Ovary (tissue), 9 donors: ENCODE measurements around the gene C16orf54. TPM values are rescaled to one million over a fixed set of nuclear protein-coding genes. Genes with fewer than 3 reads are reported as not detected.
"Not testable (repeated sequence)": the region's sequence is repeated elsewhere in the genome, so short reads cannot be mapped to it uniquely, and the experiment has no call there.

Experiments
- DNase-seq, 5 donors: peaks; one replicate each; pipeline ENCODE4 v3.0.0-alpha.2; 2019 to 2020
- H3K27ac ChIP-seq, 2 donors: fragments of 200-600 bp; one replicate each; pipeline versions ENCODE4 v1.5.1 to v1.8.0; 2019 to 2022
- H3K27me3 ChIP-seq: fragments of 200-600 bp; one replicate; pipeline ENCODE4 v1.8.0; 2022
- H3K36me3 ChIP-seq: fragments of 200-600 bp; sonication (generic); one replicate; pipeline ENCODE4 v1.5.1; 2019
- H3K4me1 ChIP-seq: one replicate; pipeline ENCODE4 v1.8.1; 2013; ENCODE audit warnings: mild to moderate bottlenecking, moderate library complexity; ENCODE audit not compliant: insufficient read depth
- H3K4me3 ChIP-seq: fragments of 200-600 bp; sonication (generic); one replicate; pipeline ENCODE4 v1.5.1; 2017
- H3K9me3 ChIP-seq, 2 donors: fragments of 200-600 bp in 1 of 2; sonication (generic) in 1 of 2; one replicate each; pipeline versions ENCODE4 v1.5.1 to v1.8.1; 2013 to 2019; ENCODE audit warnings: mild to moderate bottlenecking in 1 of 2, moderate library complexity in 1 of 2
- EP300 ChIP-seq: sonication (generic); formaldehyde crosslinking; IDR thresholded peaks from one replicate; pipeline ENCODE4 v1.6.1; 2017; ENCODE audit warnings: antibody characterized with exemption
- POLR2A ChIP-seq: fragments of 450-650 bp; IDR thresholded peaks from one replicate; pipeline ENCODE4 v1.6.1; 2017; ENCODE audit warnings: antibody characterized with exemption, mild to moderate bottlenecking, moderate library complexity
- WGBS, 3 donors: extraction: QIAGEN DNeasy Blood & Tissue Kit in 1 of 3; methylation state at CpG; one replicate each; pipeline versions ENCODE4 v1.1.5 to v1.1.7; 2013 to 2017; 5-methylcytosine and 5-hydroxymethylcytosine counted together
- intact Hi-C, 4 donors: fragments of 100-400 bp; cut with DNase I; formaldehyde crosslinking; loops; one replicate each; pipeline versions ENCODE4 v1.11.0 to v1.15.1; 2022 to 2023
- polyA plus RNA-seq, 2 donors: library from polyadenylated mRNA; stranded (reverse); fragments of 200-250 nt in 1 of 2; fragments of 350-450 nt in 1 of 2; fragmentation: Illumina TruSeq in 1 of 2; extraction: RNeasy Lipid Tissue Mini Kit (QIAGEN cat#74804) in 1 of 2; gene quantifications; one replicate each; pipeline ENCODE4 v1.2.3, GENCODE V29; 2013 to 2014
- total RNA-seq, 7 donors: library from RNA; depleted of rRNA in 2 of 7; stranded (reverse); fragments of >200 nt in 2 of 7; fragmentation: NEBNext Ultra II Directional in 3 of 7; extraction: Animal tissue kit (Norgen Biotek cat#: 25700) in 3 of 7; gene quantifications; one replicate each; pipeline versions ENCODE4 v1.1.0 to v1.2.4, GENCODE V29; 2016 to 2023
- TF ChIP-seq, protein P1 (sequence below), 3 donors: fragments of 450-650 bp in 2 of 3; fragments of 200-600 bp in 1 of 3; IDR thresholded peaks; one replicate each; pipeline versions ENCODE4 v1.5.1 to v1.8.0; 2016 to 2022; ENCODE audit warnings: antibody characterized with exemption in 3 of 3, mild to moderate bottlenecking in 1 of 3
- donor health status: DM: no; HTN: no; CAD: no; lungs with moderate emphysema.
- donor health status: DM: no; HTN: no; CAD: no.
- donor health status: Bipolar disorder and iron deficiency.
- donor health status: DM: yes; HTN: yes; CAD: no.
- donor health status: DM: no; HTN: no; CAD: no.
- donor health status: DM: yes; HTN: yes; CAD: no.

The C16orf54 gene
- total and polyA plus RNA-seq, 9 donors = 0.12 to 1.7 (median 0.30) TPM

DNA sequence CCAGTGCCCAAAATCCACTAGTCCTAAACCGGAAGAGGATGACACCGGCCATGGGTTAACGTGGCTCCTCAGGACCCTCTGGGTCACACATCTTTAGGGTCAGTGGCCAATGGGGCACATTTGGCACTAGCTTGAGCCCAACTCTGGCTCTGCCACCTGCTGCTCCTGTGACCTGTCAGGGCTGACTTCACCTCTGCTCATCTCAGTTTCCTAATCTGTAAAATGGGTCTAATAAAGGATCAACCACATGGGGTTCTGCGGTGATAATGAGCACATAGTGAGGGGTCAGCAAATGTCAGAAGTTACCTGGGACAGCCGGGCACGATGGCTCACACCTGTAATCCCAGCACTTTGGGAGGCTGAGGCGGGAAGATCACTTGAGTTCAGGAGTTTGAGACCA, 48.4 kb downstream of the C16orf54 start:
- WGBS, 3 donors = 93 to 98% (median 95%) methylated on average over 7 of the region's 7 CpGs
- Histone ChIP-seq H3K27ac (no peak overlapping the region), H3K36me3 (no peaks in the 10 kb centered on the region), H3K4me1 (peaks cover 7% of the 10 kb centered on the region), H3K9me3 (no peaks in the 10 kb centered on the region), H3K4me3 (no peak overlapping the region), H3K27me3 (no peaks in the 10 kb centered on the region)
- TF ChIP-seq POLR2A (no peak), EP300 (no peak)
- TF ChIP-seq, protein P1, sequence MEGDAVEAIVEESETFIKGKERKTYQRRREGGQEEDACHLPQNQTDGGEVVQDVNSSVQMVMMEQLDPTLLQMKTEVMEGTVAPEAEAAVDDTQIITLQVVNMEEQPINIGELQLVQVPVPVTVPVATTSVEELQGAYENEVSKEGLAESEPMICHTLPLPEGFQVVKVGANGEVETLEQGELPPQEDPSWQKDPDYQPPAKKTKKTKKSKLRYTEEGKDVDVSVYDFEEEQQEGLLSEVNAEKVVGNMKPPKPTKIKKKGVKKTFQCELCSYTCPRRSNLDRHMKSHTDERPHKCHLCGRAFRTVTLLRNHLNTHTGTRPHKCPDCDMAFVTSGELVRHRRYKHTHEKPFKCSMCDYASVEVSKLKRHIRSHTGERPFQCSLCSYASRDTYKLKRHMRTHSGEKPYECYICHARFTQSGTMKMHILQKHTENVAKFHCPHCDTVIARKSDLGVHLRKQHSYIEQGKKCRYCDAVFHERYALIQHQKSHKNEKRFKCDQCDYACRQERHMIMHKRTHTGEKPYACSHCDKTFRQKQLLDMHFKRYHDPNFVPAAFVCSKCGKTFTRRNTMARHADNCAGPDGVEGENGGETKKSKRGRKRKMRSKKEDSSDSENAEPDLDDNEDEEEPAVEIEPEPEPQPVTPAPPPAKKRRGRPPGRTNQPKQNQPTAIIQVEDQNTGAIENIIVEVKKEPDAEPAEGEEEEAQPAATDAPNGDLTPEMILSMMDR (IDR thresholded peaks at IDR 0.05) = no peak
- no peak for DNase-seq
- intact Hi-C loops = loop anchor here in 3 of 4 donors (10.0 kb wide), 2 partner anchors 327 to 337 kb away; partner anchors contain the start of genes C16orf92 (in 2 of the 3) and TLCD3B (in 1 of the 3)

DNA sequence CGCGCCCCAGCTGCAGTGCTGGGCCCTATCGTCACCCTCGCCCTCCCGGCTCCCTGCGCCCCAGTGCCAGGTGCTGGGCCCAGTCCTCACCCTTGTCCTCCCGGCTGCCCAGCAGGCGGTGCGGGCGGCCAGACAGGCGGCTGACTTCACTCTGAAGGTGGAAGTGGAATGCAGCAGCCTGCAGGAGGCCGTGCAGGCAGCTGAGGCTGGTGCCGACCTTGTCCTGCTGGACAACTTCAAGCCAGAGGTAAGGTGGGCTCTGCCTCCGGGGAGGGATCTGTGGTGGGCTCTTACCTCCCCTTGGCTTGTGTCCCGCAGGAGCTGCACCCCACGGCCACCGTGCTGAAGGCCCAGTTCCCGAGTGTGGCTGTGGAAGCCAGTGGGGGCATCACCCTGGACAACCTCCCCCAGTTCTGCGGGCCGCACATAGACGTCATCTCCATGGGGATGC, 48.9 kb downstream of the C16orf54 start:
- DNase-seq = no peak
- intact Hi-C loops = loop anchor here in 3 of 4 donors (10.0 kb wide), 2 partner anchors 328 to 338 kb away; partner anchors contain the start of genes C16orf92 (in 2 of the 3) and TLCD3B (in 1 of the 3)
- WGBS, 3 donors = 86 to 93% (median 88%) methylated on average over 21 of the region's 21 CpGs

DNA sequence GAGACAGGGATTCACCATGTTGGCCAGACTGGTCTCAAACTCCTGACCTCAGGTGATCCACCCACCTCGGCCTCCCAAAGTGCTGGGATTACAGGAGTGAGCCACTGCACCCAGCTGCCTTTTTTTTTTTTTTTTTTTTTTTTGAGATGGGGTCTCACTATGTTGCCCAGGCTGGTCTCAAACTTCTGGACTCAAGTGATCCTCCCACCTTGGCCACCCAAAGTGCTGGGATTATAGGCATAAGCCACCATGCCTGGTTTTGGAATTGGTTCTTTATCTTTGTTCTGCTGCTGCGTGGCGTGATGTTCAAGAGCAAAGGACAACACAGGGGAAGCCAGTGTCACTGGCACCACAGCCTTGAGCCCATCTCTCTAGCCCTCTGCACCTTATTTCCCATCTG, 50.1 kb downstream of the C16orf54 start:
- DNase-seq, H3K36me3 ChIP-seq, H3K4me1 ChIP-seq, H3K4me3 ChIP-seq, H3K27me3 ChIP-seq, H3K27ac ChIP-seq, H3K9me3 ChIP-seq: not testable (repeated sequence)
- intact Hi-C loops = loop anchor here in 3 of 4 donors (10.0 kb wide), 2 partner anchors 329 to 339 kb away; partner anchors contain the start of genes C16orf92 (in 2 of the 3) and TLCD3B (in 1 of the 3)
- WGBS, 3 donors = 93 to 96% (median 95%) methylated on average over 3 of the region's 3 CpGs

More for the DNA sequence above, 48.9 kb downstream of the C16orf54 start:
- Histone ChIP-seq H3K4me1 (peaks cover 7% of the 10 kb centered on the region), H3K4me3 (no peak overlapping the region), H3K36me3 (no peaks in the 10 kb centered on the region), H3K27ac (no peak overlapping the region), H3K9me3 (no peaks in the 10 kb centered on the region), H3K27me3 (no peaks in the 10 kb centered on the region)
- TF ChIP-seq, protein P1 (IDR thresholded peaks at IDR 0.05) = no peak
- TF ChIP-seq EP300 (no peak), POLR2A (no peak)

DNA sequence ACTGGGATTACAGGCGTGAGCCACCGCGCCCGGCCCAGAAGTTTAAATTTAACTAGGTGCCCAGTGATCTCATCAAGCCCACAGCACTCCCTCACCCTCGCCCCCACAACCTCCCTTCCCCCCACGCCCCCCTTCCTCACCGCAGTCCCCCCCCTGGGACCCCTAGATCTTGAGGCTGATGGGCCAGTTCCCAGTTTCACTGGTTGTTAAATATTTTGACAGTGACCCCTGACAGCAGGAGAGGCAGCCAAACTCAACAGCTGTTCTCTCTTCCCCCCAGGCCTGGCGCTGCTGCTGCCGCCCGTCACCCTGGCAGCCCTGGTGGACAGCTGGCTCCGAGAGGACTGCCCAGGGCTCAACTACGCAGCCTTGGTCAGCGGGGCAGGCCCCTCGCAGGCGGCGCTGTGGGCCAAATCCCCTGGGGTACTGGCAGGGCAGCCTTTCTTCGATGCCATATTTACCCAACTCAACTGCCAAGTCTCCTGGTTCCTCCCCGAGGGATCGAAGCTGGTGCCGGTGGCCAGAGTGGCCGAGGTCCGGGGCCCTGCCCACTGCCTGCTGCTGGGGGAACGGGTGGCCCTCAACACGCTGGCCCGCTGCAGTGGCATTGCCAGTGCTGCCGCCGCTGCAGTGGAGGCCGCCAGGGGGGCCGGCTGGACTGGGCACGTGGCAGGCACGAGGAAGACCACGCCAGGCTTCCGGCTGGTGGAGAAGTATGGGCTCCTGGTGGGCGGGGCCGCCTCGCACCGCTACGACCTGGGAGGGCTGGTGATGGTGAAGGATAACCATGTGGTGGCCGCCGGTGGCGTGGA, 51.2 kb downstream of the C16orf54 start:
- no peak overlapping the region for H3K4me3 ChIP-seq
- TF ChIP-seq EP300 = no peak
- TF ChIP-seq POLR2A = no peak
- TF ChIP-seq, protein P1 (IDR thresholded peaks at IDR 0.05) = no peak
- 65 to 81% (median 70%) methylated on average over 38 to 41 of the region's 41 CpGs for WGBS, 3 donors
- DNase-seq = peak in 2 of 5 donors; percentile 18 to 31
- peaks cover 7% of the 10 kb centered on the region for H3K4me1 ChIP-seq
- H3K27ac ChIP-seq = no peak overlapping the region
- intact Hi-C loops = loop anchor here in 3 of 4 donors (10.0 kb wide), 2 partner anchors 330 to 340 kb away; partner anchors contain the start of genes C16orf92 (in 2 of the 3) and TLCD3B (in 1 of the 3)
- H3K9me3 ChIP-seq = no peaks in the 10 kb centered on the region
- no peaks in the 10 kb centered on the region for H3K27me3 ChIP-seq
- no peaks in the 10 kb centered on the region for H3K36me3 ChIP-seq

DNA sequence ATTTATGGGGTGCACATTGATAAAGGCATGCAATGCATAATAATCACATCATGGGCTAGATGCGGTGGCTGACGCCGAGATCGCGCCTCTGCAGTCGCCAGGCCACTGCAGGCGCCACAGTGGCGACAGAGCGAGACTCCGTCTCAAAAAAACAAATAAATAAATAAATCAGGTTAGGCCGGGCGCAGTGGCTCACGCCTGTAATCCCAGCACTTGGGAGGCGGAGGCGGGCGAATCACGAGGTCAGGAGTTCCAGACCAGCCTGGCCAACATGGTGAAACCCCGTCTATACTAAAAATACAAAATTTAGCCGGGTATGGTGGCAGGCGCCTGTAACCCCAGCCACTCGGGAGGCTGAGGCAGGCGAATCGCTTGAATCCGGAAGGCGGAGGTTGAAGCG, 53.2 kb downstream of the C16orf54 start:
- not testable (repeated sequence) for H3K27me3 ChIP-seq, H3K27ac ChIP-seq, H3K4me3 ChIP-seq, H3K9me3 ChIP-seq, H3K4me1 ChIP-seq, H3K36me3 ChIP-seq, DNase-seq
- intact Hi-C loops = loop anchor here in 3 of 4 donors (10.0 kb wide), 2 partner anchors 332 to 342 kb away; partner anchors contain the start of genes C16orf92 (in 2 of the 3) and TLCD3B (in 1 of the 3)
- 97 to 98% (median 97%) methylated on average over 26 of the region's 26 CpGs for WGBS, 3 donors

Other genes starting within 250 kb of the C16orf54 start
- 10 to 100 TPM; 11.0 to 65.3 (median 29.5) TPM for gene NPIPB12, start 239.6 kb downstream of the C16orf54 start, total RNA-seq
- gene NPIPB12, start 239.6 kb downstream of the C16orf54 start, polyA plus RNA-seq = 10 to 100 TPM; 19.0 to 26.3 TPM
- 1 to 10 TPM in 3 of 7 donors, under 1 TPM in 4; 0.60 to 2.3 (median 0.88) TPM for gene SPN, start 82.7 kb downstream of the C16orf54 start, total RNA-seq
- gene SPN, start 82.7 kb downstream of the C16orf54 start, polyA plus RNA-seq = 1 to 10 TPM in 1 of 2 donors, under 1 TPM in 1; 0.42 to 5.1 TPM
- 10 to 100 TPM; 31.8 to 67.9 (median 43.1) TPM for gene QPRT, start 66.8 kb downstream of the C16orf54 start, total RNA-seq
- gene QPRT, start 66.8 kb downstream of the C16orf54 start, polyA plus RNA-seq = 10 to 100 TPM; 21.4 to 47.7 TPM
- under 1 TPM in 3 of 7 donors, not detected in 4; 0.07 to 0.48 (median 0.15) TPM for gene ZG16, start 32.3 kb upstream of the C16orf54 start, total RNA-seq
- not detected for gene ZG16, start 32.3 kb upstream of the C16orf54 start, polyA plus RNA-seq
- gene KIF22, start 44.8 kb upstream of the C16orf54 start, total RNA-seq = 10 to 100 TPM; 15.9 to 31.0 (median 20.7) TPM
- gene KIF22, start 44.8 kb upstream of the C16orf54 start, polyA plus RNA-seq = 10 to 100 TPM; 14.4 to 30.6 TPM
- gene MAZ, start 60.5 kb upstream of the C16orf54 start, total RNA-seq = 100 to 1,000 TPM in 5 of 7 donors, 10 to 100 TPM in 2; 50.6 to 256 (median 192) TPM
- gene MAZ, start 60.5 kb upstream of the C16orf54 start, polyA plus RNA-seq = 100 to 1,000 TPM; 105 to 152 TPM
- gene PRRT2, start 66.2 kb upstream of the C16orf54 start, total RNA-seq = 10 to 100 TPM; 26.0 to 64.5 (median 36.0) TPM
- 10 to 100 TPM in 1 of 2 donors, 1 to 10 TPM in 1; 6.3 to 28.6 TPM for gene PRRT2, start 66.2 kb upstream of the C16orf54 start, polyA plus RNA-seq
- 10 to 100 TPM; 41.3 to 83.6 (median 66.6) TPM for gene PAGR1, start 70.2 kb upstream of the C16orf54 start, total RNA-seq
- 10 to 100 TPM; 13.9 to 63.3 TPM for gene PAGR1, start 70.2 kb upstream of the C16orf54 start, polyA plus RNA-seq
- gene MVP, start 74.5 kb upstream of the C16orf54 start, total RNA-seq = 100 to 1,000 TPM in 6 of 7 donors, 10 to 100 TPM in 1; 74.2 to 191 (median 138) TPM
- gene MVP, start 74.5 kb upstream of the C16orf54 start, polyA plus RNA-seq = 10 to 100 TPM; 56.4 to 93.3 TPM
- 100 to 1,000 TPM in 4 of 7 donors, 10 to 100 TPM in 3; 88.2 to 121 (median 110) TPM for gene CDIPT, start 117.2 kb upstream of the C16orf54 start, total RNA-seq
- gene CDIPT, start 117.2 kb upstream of the C16orf54 start, polyA plus RNA-seq = 100 to 1,000 TPM in 1 of 2 donors, 10 to 100 TPM in 1; 47.6 to 145 TPM
- 10 to 100 TPM in 1 of 7 donors, 1 to 10 TPM in 5, under 1 TPM in 1; 0.73 to 13.3 (median 3.1) TPM for gene SEZ6L2, start 153.6 kb upstream of the C16orf54 start, total RNA-seq
- 1 to 10 TPM; 2.9 to 5.1 TPM for gene SEZ6L2, start 153.6 kb upstream of the C16orf54 start, polyA plus RNA-seq
- 1 to 10 TPM in 5 of 7 donors, under 1 TPM in 1, not detected in 1; 0.53 to 7.8 (median 1.6) TPM for gene ASPHD1, start 154.5 kb upstream of the C16orf54 start, total RNA-seq
- 1 to 10 TPM in 1 of 2 donors, under 1 TPM in 1; 0.38 to 1.1 TPM for gene ASPHD1, start 154.5 kb upstream of the C16orf54 start, polyA plus RNA-seq
- gene KCTD13, start 180.2 kb upstream of the C16orf54 start, total RNA-seq = 10 to 100 TPM; 18.4 to 36.8 (median 25.5) TPM
- gene KCTD13, start 180.2 kb upstream of the C16orf54 start, polyA plus RNA-seq = 10 to 100 TPM in 1 of 2 donors, 1 to 10 TPM in 1; 7.0 to 16.3 TPM
- gene TMEM219, start 216.1 kb upstream of the C16orf54 start, total RNA-seq = 100 to 1,000 TPM in 3 of 7 donors, 10 to 100 TPM in 4; 81.3 to 143 (median 87.4) TPM
- gene TMEM219, start 216.1 kb upstream of the C16orf54 start, polyA plus RNA-seq = 100 to 1,000 TPM in 1 of 2 donors, 10 to 100 TPM in 1; 84.1 to 124 TPM
- 10 to 100 TPM; 24.8 to 54.0 (median 43.9) TPM for gene TAOK2, start 227.9 kb upstream of the C16orf54 start, total RNA-seq
- gene TAOK2, start 227.9 kb upstream of the C16orf54 start, polyA plus RNA-seq = 10 to 100 TPM; 19.4 to 33.2 TPM
- 10 to 100 TPM; 11.8 to 22.7 (median 17.1) TPM for gene HIRIP3, start 249.6 kb upstream of the C16orf54 start, total RNA-seq
- 10 to 100 TPM; 15.8 to 19.0 TPM for gene HIRIP3, start 249.6 kb upstream of the C16orf54 start, polyA plus RNA-seq